Choroid plexus epithelial cell (primary cell): ENCODE data around the gene GOLT1A.
A peak's percentile ranks its signal among the peaks of the same experiment; 100 is the strongest.

Experiments used
- DNase-seq: peaks from one replicate; pipeline ENCODE4 v3.0.0-alpha.2; 2010; ENCODE audit warnings: low read depth
- H3K4me3 ChIP-seq: 2 replicates; pipeline ENCODE4 v1.5.1; 2011; ENCODE audit warnings: low read depth, mild to moderate bottlenecking, control low read depth, low read length, moderate library complexity
- TF ChIP-seq, protein P1 (sequence below): conservative IDR thresholded peaks from 2 replicates; pipeline ENCODE4 v1.5.1; 2011; ENCODE audit warnings: low read depth, mild to moderate bottlenecking, control low read depth, inconsistent platforms, low read length, moderate library complexity

Gene GOLT1A

DNA sequence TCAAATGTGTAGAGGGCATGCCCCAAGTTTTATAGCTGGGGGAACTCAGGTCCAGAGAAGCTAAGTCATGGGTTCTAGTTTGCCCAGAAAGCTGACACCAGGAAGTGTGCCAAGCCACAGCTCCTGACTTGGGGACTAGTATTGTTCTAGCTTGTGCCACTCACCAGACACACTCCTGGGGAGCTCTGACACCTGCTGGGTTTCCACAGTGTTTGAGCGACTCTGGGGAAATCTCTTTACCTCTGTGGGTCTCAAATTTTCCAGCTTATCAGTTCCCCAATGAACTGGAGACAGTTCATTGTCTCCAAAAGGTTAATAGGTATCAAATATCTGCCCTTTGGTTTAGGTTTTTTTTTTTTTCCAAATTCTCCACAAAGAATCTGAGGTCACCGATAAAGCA is 21.7 kb downstream of the GOLT1A start:
- TF ChIP-seq, protein P1, sequence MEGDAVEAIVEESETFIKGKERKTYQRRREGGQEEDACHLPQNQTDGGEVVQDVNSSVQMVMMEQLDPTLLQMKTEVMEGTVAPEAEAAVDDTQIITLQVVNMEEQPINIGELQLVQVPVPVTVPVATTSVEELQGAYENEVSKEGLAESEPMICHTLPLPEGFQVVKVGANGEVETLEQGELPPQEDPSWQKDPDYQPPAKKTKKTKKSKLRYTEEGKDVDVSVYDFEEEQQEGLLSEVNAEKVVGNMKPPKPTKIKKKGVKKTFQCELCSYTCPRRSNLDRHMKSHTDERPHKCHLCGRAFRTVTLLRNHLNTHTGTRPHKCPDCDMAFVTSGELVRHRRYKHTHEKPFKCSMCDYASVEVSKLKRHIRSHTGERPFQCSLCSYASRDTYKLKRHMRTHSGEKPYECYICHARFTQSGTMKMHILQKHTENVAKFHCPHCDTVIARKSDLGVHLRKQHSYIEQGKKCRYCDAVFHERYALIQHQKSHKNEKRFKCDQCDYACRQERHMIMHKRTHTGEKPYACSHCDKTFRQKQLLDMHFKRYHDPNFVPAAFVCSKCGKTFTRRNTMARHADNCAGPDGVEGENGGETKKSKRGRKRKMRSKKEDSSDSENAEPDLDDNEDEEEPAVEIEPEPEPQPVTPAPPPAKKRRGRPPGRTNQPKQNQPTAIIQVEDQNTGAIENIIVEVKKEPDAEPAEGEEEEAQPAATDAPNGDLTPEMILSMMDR, result no peak
- no peak for DNase-seq
- no peak overlapping the region for H3K4me3 ChIP-seq

DNA sequence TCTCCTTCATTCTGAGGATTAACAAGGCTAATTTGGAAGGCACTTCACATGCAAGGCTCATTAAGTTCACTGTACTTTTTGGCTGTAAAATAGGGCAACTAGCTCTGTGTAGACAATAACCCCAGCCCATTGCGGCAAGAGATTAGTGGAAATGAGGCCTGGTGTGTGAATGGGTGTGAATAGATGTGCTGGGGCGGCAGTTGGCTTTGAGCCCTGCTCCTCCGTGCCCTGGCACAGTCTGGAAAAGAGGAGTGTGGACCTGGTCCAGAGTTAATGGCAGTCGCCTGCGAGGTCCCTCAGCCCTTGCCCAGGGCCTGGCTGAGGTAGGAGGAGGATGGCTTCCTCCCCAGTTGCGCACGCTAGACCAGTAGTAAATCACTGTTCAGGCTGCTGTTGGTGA is 22.3 kb downstream of the GOLT1A start:
- TF ChIP-seq, protein P1, result no peak
- H3K4me3 ChIP-seq, result no peak overlapping the region
- no peak for DNase-seq

DNA sequence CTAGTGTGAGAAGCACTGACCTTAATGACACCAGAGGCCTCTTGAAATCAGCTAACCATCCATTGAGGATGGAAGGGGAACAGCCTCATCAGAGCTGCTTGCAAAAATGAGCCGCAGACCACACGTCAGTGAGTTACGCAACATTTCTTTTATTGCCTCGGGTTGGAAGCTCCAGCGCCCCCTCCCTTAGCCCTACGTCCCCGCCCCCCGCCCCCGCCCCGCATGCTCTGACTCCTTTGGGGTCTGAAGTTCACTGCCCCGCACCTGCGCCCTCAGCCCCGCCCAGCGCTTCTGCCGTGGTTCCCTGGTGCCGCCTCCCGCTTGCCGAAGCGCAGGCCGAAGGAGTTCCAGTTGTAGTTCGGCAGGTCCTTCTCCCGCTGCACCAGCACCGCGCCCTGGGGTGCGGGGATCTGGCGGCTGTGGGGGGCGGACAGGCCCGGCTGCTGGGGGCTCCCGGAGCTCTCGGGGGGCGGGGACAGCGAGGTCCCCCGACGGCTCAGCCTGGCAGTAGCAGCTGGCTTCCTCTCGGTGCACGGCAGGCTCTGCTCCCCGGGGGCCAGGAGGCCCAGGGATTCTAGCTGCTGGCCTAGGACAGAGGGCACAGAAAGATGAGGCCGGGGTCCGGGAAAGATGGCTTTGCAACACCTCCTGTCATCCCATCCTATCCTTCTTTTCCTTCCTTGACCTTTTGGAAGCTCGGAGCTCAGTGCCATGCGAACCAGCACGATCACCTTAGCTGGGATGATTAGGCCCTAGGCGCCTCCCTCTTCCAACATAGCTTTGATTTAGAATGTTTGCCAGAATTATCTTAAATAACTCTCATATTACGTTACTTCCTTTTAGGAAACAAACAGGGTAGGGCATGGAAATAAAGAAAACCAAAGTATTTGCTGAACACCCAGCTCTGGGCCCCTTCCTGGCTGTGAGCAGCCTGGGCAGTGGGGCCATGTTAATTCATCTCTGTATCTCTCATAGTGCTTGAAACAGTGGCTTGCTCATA is 23.3 kb downstream of the GOLT1A start:
- DNase-seq, result peak; percentile 58
- H3K4me3 ChIP-seq, result peak overlapping the region; percentile 44
- TF ChIP-seq, protein P1, result no peak

DNA sequence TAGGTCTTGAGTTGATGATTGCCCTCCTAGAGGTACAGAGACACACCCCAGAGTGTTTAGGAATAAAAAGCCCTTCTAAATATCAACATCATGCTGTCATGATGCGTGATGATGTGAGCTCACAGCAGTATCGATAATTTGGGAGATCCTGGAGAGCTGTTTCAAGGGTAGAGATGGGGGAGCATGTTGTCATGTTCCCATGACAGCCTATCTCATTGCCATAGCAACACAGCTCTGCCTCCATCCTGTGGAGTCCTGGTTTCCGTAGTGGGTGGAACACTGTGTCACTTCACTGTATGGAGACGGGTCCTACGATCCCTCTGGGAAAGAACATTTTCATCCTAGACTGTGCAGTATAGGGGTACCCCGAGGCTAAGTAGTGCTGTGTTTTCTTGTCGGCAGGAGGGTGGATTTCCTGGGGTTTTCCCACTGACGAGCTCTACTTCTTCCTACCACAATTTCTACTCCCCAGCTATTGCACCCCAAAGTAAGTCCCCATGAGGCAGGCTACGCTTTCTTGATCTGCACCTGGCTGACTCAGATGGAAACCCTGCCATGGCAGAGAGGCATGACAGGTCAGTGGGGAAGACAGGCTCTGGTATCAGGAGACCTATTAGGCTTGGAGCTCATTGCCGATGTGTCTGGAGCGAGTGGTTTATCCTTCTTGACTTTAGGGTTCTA is 24.7 kb downstream of the GOLT1A start:
- TF ChIP-seq, protein P1, result no peak
- DNase-seq, result no peak
- H3K4me3 ChIP-seq, result no peak overlapping the region

DNA sequence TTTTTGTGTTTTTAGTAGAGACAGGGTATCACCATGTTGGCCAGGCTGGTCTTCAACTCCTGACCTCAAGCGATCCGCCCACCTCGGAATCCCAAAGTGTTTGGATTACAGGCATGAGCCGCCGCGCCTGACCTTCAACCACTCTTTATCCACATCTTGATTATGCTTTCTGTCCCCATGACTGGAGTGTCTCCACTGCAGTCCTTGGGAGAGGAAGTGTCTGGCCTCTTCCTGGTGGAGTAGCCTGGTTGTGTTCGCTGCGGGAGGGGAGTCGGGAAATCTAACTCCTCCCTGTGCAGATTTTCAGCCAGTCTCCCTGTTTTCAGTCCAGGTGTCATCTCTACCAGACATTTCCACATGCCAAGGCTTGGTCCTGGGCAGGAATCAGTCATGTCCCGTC is 27.2 kb downstream of the GOLT1A start:
- no peak for DNase-seq
- H3K4me3 ChIP-seq, result no peak overlapping the region
- TF ChIP-seq, protein P1, result no peak

DNA sequence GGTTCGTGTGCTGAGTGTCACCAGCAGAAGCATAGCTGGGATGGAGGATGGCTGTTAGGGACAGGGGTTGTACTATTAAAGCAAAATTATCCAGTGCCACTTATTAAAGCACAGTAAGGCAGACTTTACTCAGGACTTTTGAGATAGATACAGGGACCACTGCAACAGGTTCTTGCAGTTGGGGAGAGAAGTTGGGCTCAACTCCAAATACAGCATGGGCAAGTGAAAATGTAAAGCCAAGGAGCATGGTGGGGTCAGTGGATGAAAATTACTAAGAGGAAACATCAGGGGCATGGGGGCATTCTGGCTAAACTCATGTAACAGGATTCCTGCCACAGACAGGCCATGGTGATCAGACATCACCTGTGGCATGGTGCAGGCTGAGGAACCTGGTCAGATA is 32.7 kb downstream of the GOLT1A start:
- TF ChIP-seq, protein P1, result no peak
- no peak overlapping the region for H3K4me3 ChIP-seq
- no peak for DNase-seq
